IPS-20b (cell line): ENCODE results near the gene THAP6.

Experiments
- H3K27ac ChIP-seq: one replicate; pipeline ENCODE4 v1.5.1; 2013; ENCODE audit warnings: low read length
- H3K27me3 ChIP-seq: 2 replicates; pipeline ENCODE4 v1.6.1; 2013; ENCODE audit warnings: mild to moderate bottlenecking, low read length, inconsistent platforms; ENCODE audit not compliant: insufficient read depth
- H3K36me3 ChIP-seq: 2 replicates; pipeline ENCODE4 v1.6.1; 2013; ENCODE audit warnings: low read depth, mild to moderate bottlenecking, inconsistent platforms, low read length, moderate library complexity; ENCODE audit not compliant: insufficient read depth
- H3K4me1 ChIP-seq: 2 replicates; pipeline ENCODE4 v1.6.1; 2013; ENCODE audit warnings: mild to moderate bottlenecking, control low read depth, inconsistent platforms, low read length, moderate library complexity; ENCODE audit not compliant: insufficient read depth
- H3K4me3 ChIP-seq: 2 replicates; pipeline ENCODE4 v1.5.1; 2013; ENCODE audit warnings: mild to moderate bottlenecking, low read length, inconsistent platforms
- H3K9ac ChIP-seq: 2 replicates; pipeline ENCODE4 v1.6.1; 2013; ENCODE audit warnings: low read depth, mild to moderate bottlenecking, inconsistent platforms, low read length, moderate library complexity
- H3K9me3 ChIP-seq: 2 replicates; pipeline ENCODE4 v1.6.1; 2013; ENCODE audit warnings: mild to moderate bottlenecking, low read depth, low read length, inconsistent platforms; ENCODE audit not compliant: insufficient read depth

The THAP6 gene

GRCh38 chr4:75552452-75552851 lies 38.2 kb downstream of the THAP6 start:
- no peaks in the 10 kb centered on the region for H3K27me3 ChIP-seq
- 0 out of 2 replicates have a peak, but pooled peaks cover 4% of the 10 kb centered on the region for H3K4me1 ChIP-seq
- H3K9ac ChIP-seq = no peak overlapping the region
- no peak overlapping the region for H3K4me3 ChIP-seq
- H3K36me3 ChIP-seq = no peaks in the 10 kb centered on the region
- no peaks in the 10 kb centered on the region for H3K9me3 ChIP-seq
- H3K27ac ChIP-seq = no peak overlapping the region

DNA sequence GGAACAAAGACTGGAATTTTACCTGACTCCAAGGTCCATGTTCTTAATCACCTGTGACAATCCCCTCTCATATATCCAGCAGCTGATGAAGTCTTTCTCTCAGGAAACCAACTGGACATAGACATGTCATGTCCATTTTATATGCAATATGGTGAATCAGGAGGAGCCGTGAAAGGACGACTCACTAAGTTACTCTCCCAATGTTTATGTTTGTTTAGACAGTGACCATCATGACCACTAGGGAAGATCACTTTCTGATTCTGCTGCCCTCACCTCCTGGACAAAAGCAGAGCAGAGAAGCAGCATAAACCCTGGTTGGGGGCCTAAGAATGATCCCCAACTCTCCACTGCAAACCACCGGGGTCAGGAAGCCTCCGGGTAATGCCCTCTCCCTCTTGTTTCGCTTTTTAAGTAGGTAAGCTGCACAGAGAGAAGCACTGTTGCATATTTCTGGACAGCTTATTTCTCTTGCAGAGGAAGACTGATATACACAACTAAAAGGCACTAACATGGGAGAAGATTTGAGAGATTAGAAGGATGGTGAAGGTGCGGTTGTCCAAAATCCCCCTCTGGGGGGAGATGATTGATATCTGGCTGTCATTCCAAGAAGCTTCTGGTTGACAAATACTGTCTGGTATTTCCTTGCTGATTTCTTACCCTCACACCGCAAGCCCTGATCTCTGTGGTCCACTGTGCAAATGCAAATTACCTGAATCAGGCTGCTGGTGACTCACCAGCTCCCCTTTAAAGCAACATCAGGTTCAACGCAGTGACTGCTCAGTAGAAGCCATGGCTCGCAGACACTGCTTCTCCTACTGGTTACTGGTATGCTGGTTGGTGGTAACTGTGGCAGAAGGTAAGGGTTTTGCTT lies 41.3 kb downstream of the THAP6 start, which contains the start of gene ODAPH:
Gene ODAPH, plus strand, starts transcription at position 773 of the 871 bp plus-strand sequence. Its CDS starts 17 bp downstream, at position 790.
- Histone ChIP-seq H3K9ac (no peak within 1 kb of the TSS), H3K4me3 (no peak within 1 kb of the TSS), H3K27ac (no peak within 1 kb of the TSS), H3K27me3 (no peaks in the 10 kb centered on the region), H3K4me1 (0 out of 2 replicates have a peak, but pooled peaks cover 4% of the 10 kb centered on the region), H3K9me3 (no peaks in the 10 kb centered on the region), H3K36me3 (no peaks in the 10 kb centered on the region)

GRCh38 chr4:75557696-75558095 lies 43.4 kb downstream of the THAP6 start:
- Histone ChIP-seq H3K27ac (no peak overlapping the region), H3K4me3 (no peak overlapping the region), H3K9me3 (no peaks in the 10 kb centered on the region), H3K4me1 (0 out of 2 replicates have a peak, but pooled peaks cover 4% of the 10 kb centered on the region), H3K36me3 (no peaks in the 10 kb centered on the region), H3K27me3 (no peaks in the 10 kb centered on the region), H3K9ac (no peak overlapping the region)

GRCh38 chr4:75561789-75562188 lies 47.5 kb downstream of the THAP6 start:
- Histone ChIP-seq H3K27ac (no peak overlapping the region), H3K9me3 (no peaks in the 10 kb centered on the region), H3K4me3 (no peak overlapping the region), H3K4me1 (no peaks in the 10 kb centered on the region), H3K36me3 (no peaks in the 10 kb centered on the region), H3K27me3 (no peaks in the 10 kb centered on the region), H3K9ac (no peak overlapping the region)

DNA sequence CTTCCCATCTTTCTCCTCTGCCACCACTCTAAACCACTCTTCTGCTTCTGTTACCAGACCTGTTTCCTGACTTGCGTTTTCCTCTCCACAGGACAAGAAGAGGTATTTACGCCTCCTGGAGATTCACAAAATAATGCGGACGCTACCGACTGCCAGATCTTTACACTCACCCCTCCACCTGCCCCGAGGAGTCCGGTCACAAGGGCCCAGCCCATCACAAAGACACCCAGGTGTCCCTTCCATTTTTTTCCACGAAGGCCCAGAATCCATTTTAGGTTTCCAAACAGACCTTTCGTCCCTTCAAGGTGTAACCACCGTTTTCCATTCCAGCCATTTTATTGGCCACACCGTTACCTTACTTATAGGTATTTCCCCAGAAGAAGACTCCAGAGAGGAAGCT lies 49.8 kb downstream of the THAP6 start:
- H3K9ac ChIP-seq = no peak overlapping the region
- no peaks in the 10 kb centered on the region for H3K9me3 ChIP-seq
- no peaks in the 10 kb centered on the region for H3K27me3 ChIP-seq
- H3K36me3 ChIP-seq = no peaks in the 10 kb centered on the region
- no peak overlapping the region for H3K4me3 ChIP-seq
- H3K27ac ChIP-seq = no peak overlapping the region
- no peaks in the 10 kb centered on the region for H3K4me1 ChIP-seq

- Histone ChIP-seq H3K9ac (no peak overlapping the region), H3K4me1 (no peaks in the 10 kb centered on the region), H3K36me3 (no peaks in the 10 kb centered on the region), H3K9me3 (no peaks in the 10 kb centered on the region), H3K27ac (no peak overlapping the region), H3K4me3 (no peak overlapping the region), H3K27me3 (no peaks in the 10 kb centered on the region)
These were observed 51.2 kb downstream of the THAP6 start for GRCh38 chr4:75565481-75565880.

GRCh38 chr4:75566911-75567310 lies 52.6 kb downstream of the THAP6 start:
- no peaks in the 10 kb centered on the region for H3K36me3 ChIP-seq
- peaks cover 4% of the 10 kb centered on the region for H3K27me3 ChIP-seq
- no peaks in the 10 kb centered on the region for H3K9me3 ChIP-seq
- H3K27ac ChIP-seq = no peak overlapping the region
- no peak overlapping the region for H3K4me3 ChIP-seq
- no peak overlapping the region for H3K9ac ChIP-seq
- no peaks in the 10 kb centered on the region for H3K4me1 ChIP-seq

GRCh38 chr4:75567725-75568124 lies 53.5 kb downstream of the THAP6 start:
- Histone ChIP-seq H3K36me3 (no peaks in the 10 kb centered on the region), H3K27me3 (peaks cover 12% of the 10 kb centered on the region), H3K9me3 (no peaks in the 10 kb centered on the region), H3K27ac (no peak overlapping the region), H3K4me1 (no peaks in the 10 kb centered on the region), H3K9ac (no peak overlapping the region), H3K4me3 (no peak overlapping the region)
